CD4-positive, CD25-positive, alpha-beta regulatory T cell (primary cell): ENCODE data around the gene DVL2. TPM values are rescaled to one million over a fixed set of nuclear protein-coding genes. Genes with fewer than 3 reads are reported as not detected.

Source experiments
- ATAC-seq, 2 donors: fragments of 150-1000 bp; cut with Tn5 transposase; one replicate each; pipeline ENCODE4 v1.10.0; 2021; ENCODE audit warnings: low read depth in 2 of 2, moderate number of reproducible peaks in 2 of 2, moderate library complexity in 1 of 2
- DNase-seq, 3 donors: peaks; one replicate each; pipeline versions ENCODE4 v3.0.0 to v3.0.0-alpha.2; 2012 to 2022; ENCODE audit warnings: mixed read lengths in 1 of 3
- H3K27ac ChIP-seq: one replicate; pipeline ENCODE4 v1.7.0; 2013; ENCODE audit warnings: mild to moderate bottlenecking, low read length; ENCODE audit not compliant: insufficient read depth, poor library complexity, severe bottlenecking
- H3K27me3 ChIP-seq: one replicate; pipeline ENCODE4 v1.7.0; 2013; ENCODE audit warnings: low read length; ENCODE audit not compliant: control insufficient read depth, insufficient read depth
- H3K36me3 ChIP-seq: one replicate; pipeline ENCODE4 v1.7.0; 2013; ENCODE audit warnings: mild to moderate bottlenecking, low read length, moderate library complexity; ENCODE audit not compliant: control insufficient read depth, insufficient read depth
- H3K4me1 ChIP-seq: 2 replicates; pipeline ENCODE4 v1.7.0; 2013; ENCODE audit warnings: mild to moderate bottlenecking, low read length; ENCODE audit not compliant: insufficient read depth, control insufficient read depth, poor library complexity, severe bottlenecking
- H3K4me3 ChIP-seq: one replicate; pipeline ENCODE4 v1.7.0; 2013; ENCODE audit warnings: low read depth, mild to moderate bottlenecking, low read length, moderate library complexity
- H3K9me3 ChIP-seq, 2 experiments: 1 replicate in 1 of 2; 2 replicates in 1 of 2; pipeline ENCODE4 v1.7.0; 2013; ENCODE audit warnings: low read length in 2 of 2, mild to moderate bottlenecking in 1 of 2, moderate library complexity in 1 of 2; ENCODE audit not compliant: control insufficient read depth in 2 of 2
- H3K27ac Mint-ChIP-seq, 3 donors: one replicate each; pipeline ENCODE4 v1.8.0; 2020 to 2022; ENCODE audit warnings: mild to moderate bottlenecking in 3 of 3, mixed read lengths in 3 of 3, moderate library complexity in 2 of 3
- H3K27me3 Mint-ChIP-seq: one replicate; pipeline ENCODE4 v1.8.0; 2022; ENCODE audit warnings: mild to moderate bottlenecking, mixed read lengths
- H3K36me3 Mint-ChIP-seq: one replicate; pipeline ENCODE4 v1.8.0; 2020; ENCODE audit warnings: mixed read lengths
- H3K4me1 Mint-ChIP-seq, 4 donors: one replicate each; pipeline ENCODE4 v1.8.0; 2020 to 2022; ENCODE audit warnings: mixed read lengths in 4 of 4, mild to moderate bottlenecking in 1 of 4
- H3K4me3 Mint-ChIP-seq, 4 donors: one replicate each; pipeline ENCODE4 v1.8.0; 2020 to 2022; ENCODE audit warnings: mild to moderate bottlenecking in 4 of 4, mixed read lengths in 4 of 4, moderate library complexity in 3 of 4
- H3K9me3 Mint-ChIP-seq, 7 donors: one replicate each; pipeline ENCODE4 v1.8.0; 2020 to 2022; ENCODE audit warnings: mixed read lengths in 7 of 7, mild to moderate bottlenecking in 3 of 7, moderate library complexity in 2 of 7
- polyA plus RNA-seq, 4 donors: library from polyadenylated mRNA; unstranded; fragments of 300-500 nt; fragmentation: Illumina TruSeq; gene quantifications; one replicate each; pipeline ENCODE4 v1.2.3, GENCODE V29; 2021
- total RNA-seq: library from RNA; stranded (reverse); gene quantifications from one replicate; pipeline ENCODE4 v1.2.3, GENCODE V29; 2022

DVL2 gene
- total and polyA plus RNA-seq, 5 donors from 2014 or later, result 10.5 to 35.8 (median 15.8) TPM

DNA sequence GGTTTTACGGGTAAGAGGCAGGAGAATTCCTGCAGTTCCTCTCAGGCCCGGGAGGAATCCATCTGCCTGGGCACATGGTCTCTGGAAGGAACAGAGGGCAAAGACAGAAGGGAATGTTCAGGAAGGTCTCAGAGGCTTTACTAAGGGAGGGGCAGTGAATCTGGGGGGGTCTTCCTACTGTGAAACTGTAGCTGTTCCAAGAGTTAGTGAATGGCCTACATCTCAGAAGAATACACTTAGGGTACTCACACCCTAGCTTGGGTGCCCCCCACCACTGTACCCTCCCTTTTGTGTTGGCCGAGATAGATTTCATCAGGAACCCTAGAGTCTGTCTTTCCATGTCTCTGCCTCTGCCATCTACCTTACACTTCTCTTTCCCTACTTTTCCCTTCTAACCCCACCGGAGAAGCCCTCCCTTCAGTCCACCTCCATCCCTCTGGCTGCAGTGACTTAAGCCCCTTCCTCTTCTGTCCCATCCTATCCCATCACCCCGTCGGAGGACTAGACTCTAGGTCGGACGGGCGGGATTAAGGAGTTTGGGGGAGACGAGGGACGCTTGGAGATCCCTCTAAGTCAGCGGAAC is 15.0 kb downstream of the DVL2 start:
- no peaks in the 10 kb centered on the region for H3K9me3 Mint-ChIP-seq

DNA sequence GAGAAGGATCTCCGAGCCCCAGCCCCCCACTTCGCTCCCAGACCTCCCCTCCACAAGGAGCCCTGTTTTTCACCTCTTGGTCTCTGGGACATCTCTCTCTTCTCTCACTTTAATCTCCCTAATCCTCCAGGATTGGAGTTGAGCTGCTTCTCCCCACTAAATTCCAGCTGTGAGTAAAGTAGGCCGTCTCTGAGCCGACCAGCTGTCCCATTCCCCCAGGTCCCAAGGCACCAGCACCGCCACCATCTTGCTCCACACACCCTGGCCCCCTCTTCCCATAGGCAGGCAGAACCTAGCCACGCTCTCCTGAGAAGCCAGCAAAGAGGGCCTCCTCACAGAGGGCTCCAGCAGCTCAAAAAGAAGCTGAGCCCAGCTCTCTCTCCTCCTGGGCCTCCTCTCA is 15.6 kb downstream of the DVL2 start:
- peaks cover 65% of the 10 kb centered on the region for H3K4me1 ChIP-seq
- H3K27me3 ChIP-seq, result no peaks in the 10 kb centered on the region
- no peak for DNase-seq
- Mint-ChIP-seq H3K27me3 (peaks cover 11% of the 10 kb centered on the region), H3K36me3 (peaks cover 5% of the 10 kb centered on the region), H3K9me3 (no peaks in the 10 kb centered on the region), H3K4me3 (peak overlapping the region in 3 of 4 donors; percentile 73 to 96 (median 89)), H3K27ac (peak overlapping the region; percentile 55 to 91 (median 79)), H3K4me1 (peaks cover 0 to 70% (median 35%) of the 10 kb centered on the region in 4 donors)
- H3K4me3 ChIP-seq, result no peak overlapping the region
- peak overlapping the region; percentile 83 for H3K27ac ChIP-seq
- peaks cover 16% of the 10 kb centered on the region for H3K36me3 ChIP-seq
- no peak for ATAC-seq
- no peaks in the 10 kb centered on the region for H3K9me3 ChIP-seq

More for the DNA sequence above, 15.0 kb downstream of the DVL2 start:
- ATAC-seq (no peak), DNase-seq (no peak)
- peaks cover 9% of the 10 kb centered on the region for H3K36me3 Mint-ChIP-seq
- peak overlapping the region; percentile 91 to 97 (median 97) for H3K27ac Mint-ChIP-seq
- H3K4me1 Mint-ChIP-seq, result peaks cover 0 to 65% (median 33%) of the 10 kb centered on the region in 4 donors
- peak overlapping the region; percentile 83 for H3K27ac ChIP-seq
- H3K4me3 Mint-ChIP-seq, result peak overlapping the region; percentile 89 to 96 (median 94)
- peaks cover 19% of the 10 kb centered on the region for H3K36me3 ChIP-seq
- peaks cover 6% of the 10 kb centered on the region for H3K27me3 Mint-ChIP-seq
- H3K27me3 ChIP-seq, result no peaks in the 10 kb centered on the region
- no peaks in the 10 kb centered on the region for H3K9me3 ChIP-seq
- peak overlapping the region; percentile 75 for H3K4me3 ChIP-seq
- peaks cover 60% of the 10 kb centered on the region for H3K4me1 ChIP-seq

DNA sequence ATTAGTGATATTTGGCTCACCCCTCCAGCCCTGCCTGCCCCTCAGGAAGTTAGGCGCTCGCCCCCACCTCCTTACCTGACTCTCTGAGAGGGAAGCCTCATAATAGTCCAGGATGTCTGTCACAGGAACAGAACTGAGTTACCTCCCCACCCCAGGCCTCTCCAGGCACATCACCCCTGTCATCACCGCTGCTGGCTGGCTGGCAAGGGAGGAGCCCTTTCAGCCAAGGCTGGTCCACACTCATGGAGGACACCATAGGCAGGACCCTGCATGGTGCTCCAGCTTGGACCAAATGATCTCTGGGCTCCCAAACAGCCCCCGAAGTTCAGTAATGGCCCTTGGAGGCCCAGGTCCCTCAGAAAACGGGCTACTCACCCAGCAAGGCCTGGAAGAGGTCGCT is 16.2 kb downstream of the DVL2 start:
- Histone ChIP-seq H3K4me3 (no peak overlapping the region), H3K4me1 (peaks cover 70% of the 10 kb centered on the region), H3K36me3 (peaks cover 10% of the 10 kb centered on the region), H3K27me3 (no peaks in the 10 kb centered on the region), H3K27ac (peak overlapping the region; percentile 60), H3K9me3 (no peaks in the 10 kb centered on the region)
- peaks cover 0 to 76% (median 39%) of the 10 kb centered on the region in 4 donors for H3K4me1 Mint-ChIP-seq
- H3K27ac Mint-ChIP-seq, result peak overlapping the region in 1 of 3 donors; percentile 62
- H3K4me3 Mint-ChIP-seq, result peak overlapping the region; percentile 51 to 96 (median 72)
- no peak for DNase-seq
- H3K27me3 Mint-ChIP-seq, result peaks cover 11% of the 10 kb centered on the region
- no peak for ATAC-seq
- H3K36me3 Mint-ChIP-seq, result no peaks in the 10 kb centered on the region
- H3K9me3 Mint-ChIP-seq, result no peaks in the 10 kb centered on the region

GRCh38 chr17:7217113-7217987 is 17.0 kb downstream of the DVL2 start:
- H3K4me3 Mint-ChIP-seq, result peak overlapping the region; percentile 11 to 96 (median 72)
- H3K27ac Mint-ChIP-seq, result peak overlapping the region in 2 of 3 donors; percentile 91 to 92
- Histone ChIP-seq H3K36me3 (peaks cover 3% of the 10 kb centered on the region), H3K4me1 (peaks cover 70% of the 10 kb centered on the region), H3K27me3 (no peaks in the 10 kb centered on the region), H3K27ac (peak overlapping the region; percentile 60), H3K4me3 (no peak overlapping the region), H3K9me3 (no peaks in the 10 kb centered on the region)
- peaks cover 0 to 78% (median 40%) of the 10 kb centered on the region in 4 donors for H3K4me1 Mint-ChIP-seq
- H3K36me3 Mint-ChIP-seq, result no peaks in the 10 kb centered on the region
- H3K9me3 Mint-ChIP-seq, result no peaks in the 10 kb centered on the region
- peak in 1 of 3 donors; percentile 28 for DNase-seq
- peaks cover 11% of the 10 kb centered on the region for H3K27me3 Mint-ChIP-seq
- ATAC-seq, result no peak

- no peak for DNase-seq
Observed at GRCh38 chr17:7216242-7217112, 17.8 kb downstream of the DVL2 start.

GRCh38 chr17:7215652-7216180 is 18.6 kb downstream of the DVL2 start:
- peaks cover 0 to 73% (median 35%) of the 10 kb centered on the region in 4 donors for H3K4me1 Mint-ChIP-seq
- Histone ChIP-seq H3K36me3 (no peaks in the 10 kb centered on the region), H3K4me1 (peaks cover 57% of the 10 kb centered on the region), H3K27me3 (no peaks in the 10 kb centered on the region), H3K27ac (peak overlapping the region; percentile 97), H3K4me3 (no peak overlapping the region), H3K9me3 (no peaks in the 10 kb centered on the region)
- ATAC-seq (no peak), DNase-seq (no peak)
- H3K36me3 Mint-ChIP-seq, result no peaks in the 10 kb centered on the region
- no peaks in the 10 kb centered on the region for H3K9me3 Mint-ChIP-seq
- peak overlapping the region in 3 of 4 donors; percentile 76 to 96 (median 86) for H3K4me3 Mint-ChIP-seq
- peak overlapping the region in 1 of 3 donors; percentile 93 for H3K27ac Mint-ChIP-seq
- peaks cover 23% of the 10 kb centered on the region for H3K27me3 Mint-ChIP-seq

More at GRCh38 chr17:7216242-7217112, 17.8 kb downstream of the DVL2 start:
- H3K4me3 Mint-ChIP-seq, result peak overlapping the region; percentile 60 to 86 (median 72)
- H3K27me3 ChIP-seq, result no peaks in the 10 kb centered on the region
- no peaks in the 10 kb centered on the region for H3K9me3 Mint-ChIP-seq
- H3K9me3 ChIP-seq, result no peaks in the 10 kb centered on the region
- peaks cover 64% of the 10 kb centered on the region for H3K4me1 ChIP-seq
- no peaks in the 10 kb centered on the region for H3K36me3 ChIP-seq
- no peaks in the 10 kb centered on the region for H3K36me3 Mint-ChIP-seq
- peaks cover 0 to 80% (median 41%) of the 10 kb centered on the region in 4 donors for H3K4me1 Mint-ChIP-seq
- peak overlapping the region; percentile 23 for H3K27ac ChIP-seq
- peak overlapping the region; percentile 72 to 93 (median 91) for H3K27ac Mint-ChIP-seq
- H3K27me3 Mint-ChIP-seq, result peaks cover 18% of the 10 kb centered on the region
- ATAC-seq, result no peak
- H3K4me3 ChIP-seq, result no peak overlapping the region

DNA sequence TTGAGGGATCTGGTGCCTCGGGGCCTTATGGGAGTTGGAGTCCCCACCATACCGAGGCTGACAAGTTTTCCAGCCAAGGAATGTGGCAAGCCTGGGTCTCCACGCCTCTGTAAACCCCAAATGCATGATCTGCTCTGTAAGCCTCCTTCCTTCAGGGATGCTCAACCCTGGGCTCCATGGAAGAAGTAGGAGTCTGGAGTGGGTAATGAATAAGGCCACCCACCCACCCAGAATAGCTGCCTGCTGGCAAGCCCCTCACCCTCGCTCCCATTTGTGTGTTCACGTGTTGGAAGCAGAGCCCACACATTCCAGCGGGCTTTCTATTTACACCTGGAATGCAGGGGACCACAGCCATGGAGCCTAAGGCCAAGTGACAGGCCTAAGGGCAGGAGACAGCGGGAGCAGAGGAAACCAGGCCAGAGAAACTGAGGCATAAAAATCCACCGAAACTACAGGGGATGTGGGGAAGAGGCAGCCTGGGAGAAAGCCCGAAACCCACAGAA is 19.1 kb downstream of the DVL2 start:
- Histone ChIP-seq H3K9me3 (no peaks in the 10 kb centered on the region), H3K27ac (peak overlapping the region; percentile 97), H3K27me3 (no peaks in the 10 kb centered on the region), H3K4me3 (peak overlapping the region; percentile 85), H3K36me3 (no peaks in the 10 kb centered on the region), H3K4me1 (peaks cover 51% of the 10 kb centered on the region)
- H3K4me1 Mint-ChIP-seq, result peaks cover 0 to 67% (median 30%) of the 10 kb centered on the region in 4 donors
- H3K27ac Mint-ChIP-seq, result peak overlapping the region; percentile 92 to 99 (median 99)
- H3K27me3 Mint-ChIP-seq, result peaks cover 23% of the 10 kb centered on the region
- H3K9me3 Mint-ChIP-seq, result no peaks in the 10 kb centered on the region
- DNase-seq, result no peak
- peak overlapping the region; percentile 85 to 96 (median 90) for H3K4me3 Mint-ChIP-seq
- H3K36me3 Mint-ChIP-seq, result no peaks in the 10 kb centered on the region
- ATAC-seq, result no peak
